K562 (cell line): ENCODE results near the gene LCTL. TPM values are rescaled to one million over a fixed set of nuclear protein-coding genes. Genes with fewer than 3 reads are reported as not detected.

Experiments used
- ATAC-seq: fragments of 200-7000 bp; cut with Tn5 transposase; 3 replicates; pipeline ENCODE4 v1.9.1; 2020; ENCODE audit warnings: moderate library complexity
- BruUV-seq: library from RNA; stranded (reverse); fragments of 400-500 nt; replicated peaks from 2 replicates; lab custom pipeline; 2021; lab: Mats Ljungman, UMichigan
- CTCF ChIA-PET: fragments of 300-600 bp; formaldehyde crosslinking; extraction: SDS; loops from one replicate; lab custom pipeline; 2021; ENCODE audit warnings: low intra/inter-chr PET ratio; lab: Yijun Ruan, JAX
- POLR2A ChIA-PET: fragments of 300-600, 350-650 bp; sonication (Branson Sonifier 250); formaldehyde crosslinking; extraction: SDS; loops from one replicate; lab custom pipeline; 2021; ENCODE audit warnings: antibody characterized with exemption, inconsistent platforms; lab: Yijun Ruan, JAX
- DNase-seq, 4 experiments: peaks; one replicate each; pipeline versions ENCODE4 v3.0.0 to v3.0.0-alpha.2; 2011 to 2018; ENCODE audit warnings: low spot score in 3 of 4, mixed read lengths in 3 of 4; ENCODE audit errors: extremely low read depth in 1 of 4
- FAIRE-seq: peaks from 2 replicates; lab custom pipeline; 2011; peaks lifted over from hg19 to GRCh38; lab: Jason Lieb, UNC
- H2AFZ ChIP-seq: 2 replicates; pipeline ENCODE4 v1.6.0; 2011; ENCODE audit warnings: low read depth, low read length, control low read depth, inconsistent platforms
- H3K27ac ChIP-seq: fragments of 200-600 bp; 3 replicates; pipeline ENCODE4 v1.8.0; 2011; ENCODE audit warnings: low read depth, mild to moderate bottlenecking, control low read depth, inconsistent platforms, low read length, moderate library complexity, mixed read lengths; ENCODE audit errors: extremely low read depth
- H3K27me3 ChIP-seq, 2 experiments: fragments of 300-600 bp in 1 of 2; 2 replicates in 1 of 2; 3 replicates in 1 of 2; pipeline versions ENCODE4 v1.6.0 to v1.8.0; 2011; ENCODE audit warnings: inconsistent platforms in 2 of 2, low read length in 2 of 2, mild to moderate bottlenecking in 1 of 2, mixed read lengths in 1 of 2, moderate library complexity in 1 of 2; ENCODE audit not compliant: control insufficient read depth in 2 of 2, insufficient read depth in 2 of 2
- H3K36me3 ChIP-seq: fragments of 300-600 bp; 3 replicates; pipeline ENCODE4 v1.8.0; 2011; ENCODE audit warnings: mild to moderate bottlenecking, low read length, inconsistent platforms; ENCODE audit not compliant: control insufficient read depth, insufficient read depth
- H3K4me1 ChIP-seq, 2 experiments: fragments of 200-600 bp in 1 of 2; replicated peaks in 1 of 2; 2 replicates in 1 of 2; 3 replicates in 1 of 2; pipeline versions ENCODE4 v1.5.1 to v1.8.0; 2011; ENCODE audit warnings: inconsistent platforms in 2 of 2, low read length in 2 of 2, mild to moderate bottlenecking in 1 of 2, mixed read lengths in 1 of 2, moderate library complexity in 1 of 2; ENCODE audit not compliant: control insufficient read depth in 2 of 2, insufficient read depth in 2 of 2
- H3K4me2 ChIP-seq: 2 replicates; pipeline ENCODE4 v1.6.1; 2011; ENCODE audit warnings: low read length, control low read depth, inconsistent platforms, mixed read lengths; ENCODE audit not compliant: insufficient read depth
- H3K4me3 ChIP-seq: fragments of 200-600 bp; sonication (generic), shearing (Covaris generic); 2 replicates; pipeline ENCODE4 v1.5.1; 2016; ENCODE audit warnings: control low read depth, inconsistent platforms
- H3K79me2 ChIP-seq: fragments of 200-600 bp; 3 replicates; pipeline ENCODE4 v1.8.0; 2011; ENCODE audit warnings: low read length, inconsistent platforms; ENCODE audit not compliant: control insufficient read depth, insufficient read depth
- H3K9ac ChIP-seq, 2 experiments: 2 replicates each; pipeline versions ENCODE4 v1.6.0 to v1.6.1; 2011; ENCODE audit warnings: low read depth in 2 of 2, low read length in 2 of 2, control low read depth in 1 of 2, inconsistent platforms in 1 of 2, mild to moderate bottlenecking in 1 of 2, mixed read lengths in 1 of 2; ENCODE audit not compliant: insufficient read depth in 1 of 2
- H3K9me1 ChIP-seq: one replicate; pipeline ENCODE4 v1.6.0; 2011; ENCODE audit warnings: inconsistent platforms, mild to moderate bottlenecking, low read length, moderate library complexity; ENCODE audit not compliant: control insufficient read depth, insufficient read depth
- H3K9me3 ChIP-seq: replicated peaks from 2 replicates; pipeline ENCODE4 v1.5.1; 2011; ENCODE audit warnings: low read depth, low read length, inconsistent platforms; ENCODE audit not compliant: control insufficient read depth, insufficient read depth
- H4K20me1 ChIP-seq: replicated peaks from 2 replicates; pipeline ENCODE4 v1.6.1; 2011; ENCODE audit warnings: low read length, inconsistent platforms, mixed read lengths; ENCODE audit not compliant: control insufficient read depth, insufficient read depth
- ATF2 ChIP-seq: sonication (generic); formaldehyde crosslinking; IDR thresholded peaks from 2 replicates; pipeline ENCODE4 v1.8.1; 2022; ENCODE audit warnings: missing genetic modification reagents
- CEBPG ChIP-seq, 3 experiments: fragments of 200-800 bp in 1 of 3; sonication (Bioruptor generic) in 1 of 3; sonication (generic) in 1 of 3; formaldehyde crosslinking in 1 of 3; IDR thresholded peaks in 2 of 3; conservative IDR thresholded peaks in 1 of 3; 2 replicates each; pipeline versions ENCODE4 v1.6.1 to v1.8.0; 2016 to 2022; ENCODE audit warnings: missing compliant biosample characterization in 2 of 3, missing genetic modification characterization in 2 of 3, mild to moderate bottlenecking in 1 of 3, missing genetic modification reagents in 1 of 3
- CHD2 ChIP-seq: IDR thresholded peaks from 2 replicates; pipeline ENCODE4 v1.6.1; 2011; ENCODE audit warnings: low read depth, low read length
- FOXK1 ChIP-seq: sonication (generic); formaldehyde crosslinking; IDR thresholded peaks from 2 replicates; pipeline ENCODE4 v1.8.0; 2022; ENCODE audit warnings: missing genetic modification reagents, mild to moderate bottlenecking, borderline replicate concordance
- HDAC2 ChIP-seq: fragments of 450-650 bp; IDR thresholded peaks from 2 replicates; pipeline ENCODE4 v1.6.1; 2016; ENCODE audit warnings: mild to moderate bottlenecking
- HNRNPUL1 ChIP-seq: fragments of 200-400 bp; formaldehyde crosslinking; IDR thresholded peaks from 2 replicates; pipeline ENCODE4 v1.6.1; 2017; ENCODE audit warnings: low read length
- KLF1 ChIP-seq: fragments of 450-650 bp; IDR thresholded peaks from 2 replicates; pipeline ENCODE4 v1.6.1; 2016; ENCODE audit warnings: missing genetic modification characterization, missing compliant biosample characterization
- PHB ChIP-seq: fragments of 250-450 bp; sonication (Bioruptor Pico); IDR thresholded peaks from 2 replicates; pipeline ENCODE4 v1.5.0; 2021
- PHF20 ChIP-seq: fragments of 450-650 bp; IDR thresholded peaks from 2 replicates; pipeline ENCODE4 v1.6.1; 2018; ENCODE audit not compliant: partially characterized antibody
- TEAD1 ChIP-seq, 2 experiments: fragments of 450-650 bp in 1 of 2; sonication (generic) in 1 of 2; formaldehyde crosslinking; IDR thresholded peaks; 2 replicates each; pipeline versions ENCODE4 v1.4.0 to v1.8.0; 2020 to 2022; ENCODE audit warnings: mild to moderate bottlenecking in 2 of 2, missing genetic modification reagents in 1 of 2
- ZNF174 ChIP-seq: fragments of 250-450 bp; sonication (Bioruptor Pico); IDR thresholded peaks from 2 replicates; pipeline ENCODE4 v1.4.0; 2020; ENCODE audit warnings: mild to moderate bottlenecking
- ZNF76 ChIP-seq: fragments of 250-450 bp; sonication (Bioruptor Pico); IDR thresholded peaks from 2 replicates; pipeline ENCODE4 v1.4.0; 2020; ENCODE audit warnings: mild to moderate bottlenecking, moderate library complexity, borderline replicate concordance
- WGBS: fragments of 100-300 bp; shearing (Covaris generic); methylation state at CpG from one replicate; pipeline ENCODE4 v1.1.6; 2016; ENCODE audit warnings: low coverage, mixed read lengths; ENCODE audit not compliant: insufficient coverage; ENCODE audit errors: missing lambda C conversion rate; 5-methylcytosine and 5-hydroxymethylcytosine counted together
- in situ Hi-C: fragments of 300-500 bp; cut with MboI; formaldehyde crosslinking; loops from 4 replicates; pipeline ENCODE4 v1.15.0; 2018; ENCODE audit warnings: inconsistent platforms, mixed read lengths
- intact Hi-C: fragments of 100-400 bp; cut with micrococcal nuclease; formaldehyde crosslinking; loops from 2 replicates; pipeline ENCODE4 v1.14.2; 2022
- polyA plus RNA-seq, 8 experiments: library from polyadenylated mRNA; depleted of rRNA in 4 of 8; stranded (reverse) in 5 of 8; unstranded in 3 of 8; fragments of >200 nt; fragmentation: Nextera tagmentation in 2 of 8; fragmentation: Illumina TruSeq in 1 of 8; extraction: Ambion mirVana in 2 of 8; extraction: Trizol in 1 of 8; gene quantifications; 2 replicates each; pipeline versions ENCODE4 v1.2.1 to v1.2.3, GENCODE V29; 2011 to 2014; ENCODE audit warnings: inconsistent platforms in 1 of 8, missing spikeins in 1 of 8
- total RNA-seq, 7 experiments: library from RNA; depleted of rRNA in 6 of 7; stranded (reverse); fragments of >200 nt in 6 of 7; fragmentation: Illumina TruSeq in 2 of 7; extraction: Trizol in 2 of 7; gene quantifications; 2 replicates each; pipeline versions ENCODE4 v1.2.1 to v1.2.3, GENCODE V29; 2011 to 2021; ENCODE audit warnings: low replicate concordance in 1 of 7
- TF ChIP-seq, protein P1 (sequence below): fragments of 250-450 bp; sonication (Bioruptor Pico); IDR thresholded peaks from 2 replicates; pipeline ENCODE4 v1.4.0; 2020
- TF ChIP-seq, protein P2 (sequence below), 2 experiments: IDR thresholded peaks; 2 replicates each; pipeline ENCODE4 v1.6.1; 2012; ENCODE audit warnings: improper control_type of control experiment in 2 of 2, low read depth in 2 of 2, low read length in 2 of 2, borderline replicate concordance in 1 of 2

LCTL gene
- total and polyA plus RNA-seq, 9 of the 15 experiments (the other 6 are each of a cell fraction or from before 2014, with no cell fraction given), result 0.08 to 0.31 (median 0.17) TPM; not detected in 6

- Histone ChIP-seq H4K20me1 (no peaks in the 10 kb centered on the region), H3K36me3 (no peaks in the 10 kb centered on the region), H3K27ac (no peak overlapping the region), H2AFZ (no peak overlapping the region), H3K9me1 (no peaks in the 10 kb centered on the region), H3K9ac (no peak overlapping the region), H3K4me3 (no peak overlapping the region), H3K4me1 (peaks cover 5 to 14% of the 10 kb centered on the region in 2 experiments; a peak in 3 of 5 replicates), H3K4me2 (no peak overlapping the region), H3K79me2 (no peaks in the 10 kb centered on the region), H3K27me3 (no peaks in the 10 kb centered on the region; a peak in 1 of 5 replicates), H3K9me3 (no peaks in the 10 kb centered on the region)
- FAIRE-seq, result no peak
- no peak for DNase-seq
- BruUV-seq, result no TSS peak
- ChIA-PET CTCF (no interaction called here), POLR2A (interaction anchor here (0.6 kb wide), 2 partner anchors 9 to 12 kb away, joined by 3 to 4 read pairs; no protein-coding TSS in a partner anchor)
- WGBS, result 54% methylated on average over 3 of the region's 3 CpGs
- TF ChIP-seq ZNF76 (CRISPR knock-in tag) (no peak), HDAC2 (no peak), ZNF174 (CRISPR knock-in tag) (no peak), PHF20 (no peak), FOXK1 (CRISPR knock-in tag) (no peak), CHD2 (no peak), CEBPG (CRISPR knock-in tag; IDR thresholded peaks at IDR 0.05) (no peak), CEBPG (tag; conservative IDR thresholded peaks at IDR 0.05 in 1 of 2, IDR thresholded peaks at IDR 0.05 in 1 of 2) (no peak), PHB (CRISPR knock-in tag) (no peak), HNRNPUL1 (no peak), TEAD1 (CRISPR knock-in tag; IDR thresholded peaks at IDR 0.05) (no peak), KLF1 (no peak), ATF2 (CRISPR knock-in tag) (no peak)
- TF ChIP-seq, protein P1, sequence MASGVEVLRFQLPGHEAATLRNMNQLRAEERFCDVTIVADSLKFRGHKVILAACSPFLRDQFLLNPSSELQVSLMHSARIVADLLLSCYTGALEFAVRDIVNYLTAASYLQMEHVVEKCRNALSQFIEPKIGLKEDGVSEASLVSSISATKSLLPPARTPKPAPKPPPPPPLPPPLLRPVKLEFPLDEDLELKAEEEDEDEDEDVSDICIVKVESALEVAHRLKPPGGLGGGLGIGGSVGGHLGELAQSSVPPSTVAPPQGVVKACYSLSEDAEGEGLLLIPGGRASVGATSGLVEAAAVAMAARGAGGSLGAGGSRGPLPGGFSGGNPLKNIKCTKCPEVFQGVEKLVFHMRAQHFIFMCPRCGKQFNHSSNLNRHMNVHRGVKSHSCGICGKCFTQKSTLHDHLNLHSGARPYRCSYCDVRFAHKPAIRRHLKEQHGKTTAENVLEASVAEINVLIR, result no peak
- TF ChIP-seq, protein P2, sequence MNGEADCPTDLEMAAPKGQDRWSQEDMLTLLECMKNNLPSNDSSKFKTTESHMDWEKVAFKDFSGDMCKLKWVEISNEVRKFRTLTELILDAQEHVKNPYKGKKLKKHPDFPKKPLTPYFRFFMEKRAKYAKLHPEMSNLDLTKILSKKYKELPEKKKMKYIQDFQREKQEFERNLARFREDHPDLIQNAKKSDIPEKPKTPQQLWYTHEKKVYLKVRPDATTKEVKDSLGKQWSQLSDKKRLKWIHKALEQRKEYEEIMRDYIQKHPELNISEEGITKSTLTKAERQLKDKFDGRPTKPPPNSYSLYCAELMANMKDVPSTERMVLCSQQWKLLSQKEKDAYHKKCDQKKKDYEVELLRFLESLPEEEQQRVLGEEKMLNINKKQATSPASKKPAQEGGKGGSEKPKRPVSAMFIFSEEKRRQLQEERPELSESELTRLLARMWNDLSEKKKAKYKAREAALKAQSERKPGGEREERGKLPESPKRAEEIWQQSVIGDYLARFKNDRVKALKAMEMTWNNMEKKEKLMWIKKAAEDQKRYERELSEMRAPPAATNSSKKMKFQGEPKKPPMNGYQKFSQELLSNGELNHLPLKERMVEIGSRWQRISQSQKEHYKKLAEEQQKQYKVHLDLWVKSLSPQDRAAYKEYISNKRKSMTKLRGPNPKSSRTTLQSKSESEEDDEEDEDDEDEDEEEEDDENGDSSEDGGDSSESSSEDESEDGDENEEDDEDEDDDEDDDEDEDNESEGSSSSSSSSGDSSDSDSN (IDR thresholded peaks at IDR 0.05; ENCODE audit: borderline replicate concordance in 1 of 2, low read depth in 2 of 2, low read length in 2 of 2), result no peak
- ATAC-seq, result no peak
- in situ Hi-C loops, result no loop called here
- intact Hi-C loops, result no loop called here
Measured at GRCh38 chr15:66570327-66570726, 4.5 kb upstream of the LCTL start.
